CD8-positive, alpha-beta memory T cell (primary cell): ENCODE measurements around the gene ERC2. TPM values are rescaled to one million over a fixed set of nuclear protein-coding genes. Genes with fewer than 3 reads are reported as not detected.

Experiments used
- CTCF ChIA-PET: fragments of 350-600 bp; sonication (Branson Sonifier 250); formaldehyde crosslinking; loops from one replicate; lab custom pipeline; 2021; ENCODE audit warnings: antibody characterized with exemption; lab: Charles Lee
- POLR2A ChIA-PET: fragments of 350-600 bp; sonication (Branson Sonifier 250); formaldehyde crosslinking; loops from one replicate; lab custom pipeline; 2021; ENCODE audit warnings: antibody characterized with exemption; lab: Charles Lee
- DNase-seq, 5 donors: peaks; one replicate each; pipeline versions ENCODE4 v3.0.0 to v3.0.0-alpha.2; 2020 to 2022; ENCODE audit warnings: mixed read lengths in 1 of 5
- H3K27ac ChIP-seq: one replicate; pipeline ENCODE4 v1.7.0; 2013; ENCODE audit warnings: low read depth, mild to moderate bottlenecking, low read length, moderate library complexity
- H3K27me3 ChIP-seq: 2 replicates; pipeline ENCODE4 v1.7.0; 2013; ENCODE audit warnings: low read length, mild to moderate bottlenecking; ENCODE audit not compliant: insufficient read depth, poor library complexity, severe bottlenecking
- H3K36me3 ChIP-seq: 2 replicates; pipeline ENCODE4 v1.7.0; 2013; ENCODE audit warnings: mild to moderate bottlenecking, low read length, moderate library complexity; ENCODE audit not compliant: insufficient read depth
- H3K4me1 ChIP-seq: 2 replicates; pipeline ENCODE4 v1.7.0; 2013; ENCODE audit warnings: mild to moderate bottlenecking, low read length, moderate library complexity; ENCODE audit not compliant: insufficient read depth
- H3K4me3 ChIP-seq: 2 replicates; pipeline ENCODE4 v1.7.0; 2013; ENCODE audit warnings: mild to moderate bottlenecking, low read length
- H3K9me3 ChIP-seq: 2 replicates; pipeline ENCODE4 v1.7.0; 2013; ENCODE audit warnings: mild to moderate bottlenecking, low read length
- H3K27ac Mint-ChIP-seq, 8 donors: one replicate each; pipeline ENCODE4 v1.8.0; 2020 to 2021; ENCODE audit warnings: mixed read lengths in 8 of 8, mild to moderate bottlenecking in 6 of 8, inconsistent platforms in 3 of 8, moderate library complexity in 3 of 8
- H3K27me3 Mint-ChIP-seq, 2 donors: one replicate each; pipeline ENCODE4 v1.8.0; 2020 to 2021; ENCODE audit warnings: mixed read lengths in 2 of 2, mild to moderate bottlenecking in 1 of 2, moderate library complexity in 1 of 2
- H3K36me3 Mint-ChIP-seq, 3 donors: one replicate each; pipeline ENCODE4 v1.8.0; 2020 to 2021; ENCODE audit warnings: mixed read lengths in 3 of 3, inconsistent platforms in 1 of 3, mild to moderate bottlenecking in 1 of 3
- H3K4me1 Mint-ChIP-seq, 3 donors: one replicate each; pipeline ENCODE4 v1.8.0; 2020 to 2021; ENCODE audit warnings: mixed read lengths in 3 of 3, inconsistent platforms in 1 of 3, mild to moderate bottlenecking in 1 of 3
- H3K4me3 Mint-ChIP-seq, 7 donors: one replicate each; pipeline ENCODE4 v1.8.0; 2020 to 2021; ENCODE audit warnings: mixed read lengths in 7 of 7, mild to moderate bottlenecking in 6 of 7, moderate library complexity in 4 of 7, inconsistent platforms in 2 of 7
- H3K9me3 Mint-ChIP-seq, 5 donors: one replicate each; pipeline ENCODE4 v1.8.0; 2020 to 2022; ENCODE audit warnings: mixed read lengths in 5 of 5, mild to moderate bottlenecking in 3 of 5, moderate library complexity in 2 of 5, inconsistent platforms in 1 of 5
- polyA plus RNA-seq: library from polyadenylated mRNA; unstranded; fragments of 300-500 nt; fragmentation: Illumina TruSeq; gene quantifications from one replicate; pipeline ENCODE4 v1.2.3, GENCODE V29; 2021
- total RNA-seq, 2 experiments: library from RNA; stranded (reverse); gene quantifications; one replicate each; pipeline ENCODE4 v1.2.3, GENCODE V29; 2021

ERC2 gene
- total and polyA plus RNA-seq, 3 experiments from 2014 or later = not detected

GRCh38 chr3:55797084-55797483 lies 671.2 kb downstream of the ERC2 start:
- POLR2A ChIA-PET = no interaction called here

GRCh38 chr3:55796533-55796932 lies 671.7 kb downstream of the ERC2 start:
- H3K27ac ChIP-seq = no peak overlapping the region
- Mint-ChIP-seq H3K4me1 (no peaks in the 10 kb centered on the region), H3K36me3 (no peaks in the 10 kb centered on the region), H3K4me3 (no peak overlapping the region), H3K27me3 (no peaks in the 10 kb centered on the region), H3K9me3 (peaks cover 0 to 6% (median 0%) of the 10 kb centered on the region in 5 donors), H3K27ac (no peak overlapping the region)
- no peak for DNase-seq
- no peaks in the 10 kb centered on the region for H3K4me1 ChIP-seq
- H3K9me3 ChIP-seq = no peaks in the 10 kb centered on the region
- H3K27me3 ChIP-seq = no peaks in the 10 kb centered on the region
- ChIA-PET POLR2A (no interaction called here), CTCF (no interaction called here)
- no peak overlapping the region for H3K4me3 ChIP-seq
- no peaks in the 10 kb centered on the region for H3K36me3 ChIP-seq

More at GRCh38 chr3:55797084-55797483, 671.2 kb downstream of the ERC2 start:
- no peak overlapping the region for H3K4me3 Mint-ChIP-seq
- no peak overlapping the region for H3K27ac Mint-ChIP-seq
- Histone ChIP-seq H3K36me3 (no peaks in the 10 kb centered on the region), H3K27ac (no peak overlapping the region), H3K4me1 (no peaks in the 10 kb centered on the region), H3K4me3 (no peak overlapping the region), H3K9me3 (no peaks in the 10 kb centered on the region), H3K27me3 (no peaks in the 10 kb centered on the region)
- no peak for DNase-seq
- H3K4me1 Mint-ChIP-seq = no peaks in the 10 kb centered on the region
- no peaks in the 10 kb centered on the region for H3K27me3 Mint-ChIP-seq
- CTCF ChIA-PET = no interaction called here
- H3K36me3 Mint-ChIP-seq = no peaks in the 10 kb centered on the region
- peaks cover 0 to 6% (median 0%) of the 10 kb centered on the region in 5 donors for H3K9me3 Mint-ChIP-seq

- Mint-ChIP-seq H3K4me1 (no peaks in the 10 kb centered on the region), H3K27me3 (no peaks in the 10 kb centered on the region), H3K27ac (no peak overlapping the region), H3K4me3 (no peak overlapping the region), H3K36me3 (no peaks in the 10 kb centered on the region), H3K9me3 (peaks cover 0 to 10% (median 0%) of the 10 kb centered on the region in 5 donors)
- no peak for DNase-seq
- Histone ChIP-seq H3K4me3 (no peak overlapping the region), H3K9me3 (no peaks in the 10 kb centered on the region), H3K27ac (no peak overlapping the region), H3K27me3 (no peaks in the 10 kb centered on the region), H3K36me3 (no peaks in the 10 kb centered on the region), H3K4me1 (no peaks in the 10 kb centered on the region)
- POLR2A ChIA-PET = no interaction called here
- CTCF ChIA-PET = no interaction called here
Observed at GRCh38 chr3:55795746-55796145, 672.5 kb downstream of the ERC2 start.

- CTCF ChIA-PET = no interaction called here
- POLR2A ChIA-PET = no interaction called here
- no peaks in the 10 kb centered on the region for H3K36me3 ChIP-seq
- no peak for DNase-seq
- H3K9me3 ChIP-seq = no peaks in the 10 kb centered on the region
- Mint-ChIP-seq H3K27ac (no peak overlapping the region), H3K27me3 (no peaks in the 10 kb centered on the region), H3K9me3 (peaks cover 0 to 10% (median 0%) of the 10 kb centered on the region in 5 donors), H3K36me3 (no peaks in the 10 kb centered on the region), H3K4me1 (no peaks in the 10 kb centered on the region), H3K4me3 (no peak overlapping the region)
- no peak overlapping the region for H3K4me3 ChIP-seq
- H3K27ac ChIP-seq = no peak overlapping the region
- no peaks in the 10 kb centered on the region for H3K4me1 ChIP-seq
- H3K27me3 ChIP-seq = no peaks in the 10 kb centered on the region
Observed at GRCh38 chr3:55795296-55795695, 673.0 kb downstream of the ERC2 start.

GRCh38 chr3:55792742-55793141 lies 675.5 kb downstream of the ERC2 start:
- H3K27ac Mint-ChIP-seq = no peak overlapping the region
- CTCF ChIA-PET = no interaction called here
- Histone ChIP-seq H3K27ac (no peak overlapping the region), H3K9me3 (no peaks in the 10 kb centered on the region), H3K4me1 (no peaks in the 10 kb centered on the region), H3K36me3 (no peaks in the 10 kb centered on the region), H3K4me3 (no peak overlapping the region), H3K27me3 (no peaks in the 10 kb centered on the region)
- no peaks in the 10 kb centered on the region for H3K4me1 Mint-ChIP-seq
- no peaks in the 10 kb centered on the region for H3K27me3 Mint-ChIP-seq
- no peak overlapping the region for H3K4me3 Mint-ChIP-seq
- POLR2A ChIA-PET = no interaction called here
- no peak for DNase-seq
- peaks cover 0 to 10% (median 0%) of the 10 kb centered on the region in 5 donors for H3K9me3 Mint-ChIP-seq
- H3K36me3 Mint-ChIP-seq = no peaks in the 10 kb centered on the region

- Mint-ChIP-seq H3K27me3 (no peaks in the 10 kb centered on the region), H3K36me3 (no peaks in the 10 kb centered on the region), H3K4me3 (no peak overlapping the region), H3K4me1 (no peaks in the 10 kb centered on the region), H3K9me3 (peaks cover 0 to 10% (median 0%) of the 10 kb centered on the region in 5 donors), H3K27ac (no peak overlapping the region)
- Histone ChIP-seq H3K4me1 (no peaks in the 10 kb centered on the region), H3K9me3 (no peaks in the 10 kb centered on the region), H3K36me3 (no peaks in the 10 kb centered on the region), H3K27ac (no peak overlapping the region), H3K4me3 (no peak overlapping the region), H3K27me3 (no peaks in the 10 kb centered on the region)
- CTCF ChIA-PET = no interaction called here
- POLR2A ChIA-PET = no interaction called here
- no peak for DNase-seq
Observed at GRCh38 chr3:55792009-55792408, 676.3 kb downstream of the ERC2 start.

GRCh38 chr3:55790596-55791350 lies 677.5 kb downstream of the ERC2 start:
- Mint-ChIP-seq H3K4me3 (no peak overlapping the region), H3K9me3 (peaks cover 0 to 8% (median 0%) of the 10 kb centered on the region in 5 donors), H3K27ac (no peak overlapping the region), H3K27me3 (no peaks in the 10 kb centered on the region), H3K4me1 (no peaks in the 10 kb centered on the region), H3K36me3 (no peaks in the 10 kb centered on the region)
- Histone ChIP-seq H3K4me1 (no peaks in the 10 kb centered on the region), H3K27me3 (no peaks in the 10 kb centered on the region), H3K36me3 (no peaks in the 10 kb centered on the region), H3K4me3 (no peak overlapping the region), H3K9me3 (no peaks in the 10 kb centered on the region), H3K27ac (no peak overlapping the region)
- ChIA-PET CTCF (no interaction called here), POLR2A (no interaction called here)
- DNase-seq = no peak

- peaks cover 0 to 7% (median 0%) of the 10 kb centered on the region in 5 donors for H3K9me3 Mint-ChIP-seq
- CTCF ChIA-PET = no interaction called here
Observed at GRCh38 chr3:55789516-55789915, 678.8 kb downstream of the ERC2 start.

More at GRCh38 chr3:55789516-55789915, 678.8 kb downstream of the ERC2 start:
- no peaks in the 10 kb centered on the region for H3K4me1 Mint-ChIP-seq
- H3K4me3 Mint-ChIP-seq = no peak overlapping the region
- no peaks in the 10 kb centered on the region for H3K36me3 Mint-ChIP-seq
- no peaks in the 10 kb centered on the region for H3K27me3 Mint-ChIP-seq
- no peaks in the 10 kb centered on the region for H3K36me3 ChIP-seq
- H3K27me3 ChIP-seq = no peaks in the 10 kb centered on the region
- no peak overlapping the region for H3K27ac ChIP-seq
- no peaks in the 10 kb centered on the region for H3K4me1 ChIP-seq
- H3K9me3 ChIP-seq = no peaks in the 10 kb centered on the region
- no peak overlapping the region for H3K4me3 ChIP-seq
- POLR2A ChIA-PET = no interaction called here
- no peak for DNase-seq
- H3K27ac Mint-ChIP-seq = no peak overlapping the region
